OCI-LY3 (cell line): ENCODE results near the gene LILRA2.
A peak's percentile ranks its signal among the peaks of the same experiment; 100 is the strongest.
"Not testable (repeated sequence)": the region's sequence is repeated elsewhere in the genome, so short reads cannot be mapped to it uniquely, and the experiment has no call there.

Source experiments
- H2AFZ ChIP-seq: fragments of 200-600, 300-600 bp; shearing (Covaris generic); 2 replicates; pipeline ENCODE4 v1.6.0; 2014; ENCODE audit warnings: antibody characterized with exemption, low read depth, low read length
- H3K27ac ChIP-seq: fragments of 200-600, 300-600 bp; sonication (generic); 2 replicates; pipeline ENCODE4 v1.5.1; 2014; ENCODE audit warnings: mild to moderate bottlenecking, low read length, moderate library complexity, mixed read lengths
- H3K27me3 ChIP-seq: fragments of 200-600, 300-600 bp; sonication (generic); 2 replicates; pipeline ENCODE4 v1.6.1; 2014; ENCODE audit warnings: low read depth, low read length, mixed read lengths
- H3K36me3 ChIP-seq: fragments of 200-600, 300-600 bp; sonication (generic); replicated peaks from 2 replicates; pipeline ENCODE3; 2014; ENCODE audit warnings: low read depth, low read length, mixed read lengths
- H3K4me1 ChIP-seq: fragments of 300-600, 200-600 bp; sonication (generic); 2 replicates; pipeline ENCODE4 v1.6.1; 2014; ENCODE audit warnings: low read length, mixed read lengths
- H3K4me2 ChIP-seq: fragments of 200-600, 300-600 bp; sonication (generic); 2 replicates; pipeline ENCODE4 v1.6.1; 2014; ENCODE audit warnings: low read length, mixed read lengths
- H3K4me3 ChIP-seq: fragments of 300-600, 200-600 bp; sonication (generic); 2 replicates; pipeline ENCODE4 v1.5.1; 2014; ENCODE audit warnings: antibody characterized with exemption, mild to moderate bottlenecking, low read length, moderate library complexity
- H3K79me2 ChIP-seq: fragments of 300-600, 200-600 bp; shearing (Covaris generic); 2 replicates; pipeline ENCODE4 v1.6.1; 2014; ENCODE audit warnings: mild to moderate bottlenecking, low read length, mixed read lengths
- H3K9ac ChIP-seq: fragments of 300-600, 200-600 bp; shearing (Covaris generic); 2 replicates; pipeline ENCODE4 v1.6.0; 2014; ENCODE audit warnings: mild to moderate bottlenecking, low read length, moderate library complexity
- H3K9me3 ChIP-seq: fragments of 200-600, 300-600 bp; shearing (Covaris generic); 2 replicates; pipeline ENCODE4 v1.6.1; 2014; ENCODE audit warnings: low read length, mixed read lengths; ENCODE audit not compliant: insufficient read depth
- H4K20me1 ChIP-seq: fragments of 200-600, 300-600 bp; sonication (generic); 2 replicates; pipeline ENCODE4 v1.6.1; 2016; ENCODE audit warnings: low read length, mixed read lengths; ENCODE audit not compliant: insufficient read depth
- EZH2phosphoT487 ChIP-seq: fragments of 200-600 bp; shearing (Covaris generic); IDR thresholded peaks from 2 replicates; pipeline ENCODE4 v1.6.1; 2018; ENCODE audit warnings: antibody characterized with exemption, mixed run types, low read depth
- TF ChIP-seq, protein P1 (sequence below): fragments of 200-600, 300-600 bp; sonication (generic); IDR thresholded peaks from 2 replicates; pipeline ENCODE4 v1.5.1; 2014; ENCODE audit warnings: antibody characterized with exemption, low read length, low read depth

LILRA2 gene

GRCh38 chr19:54577334-54577733, 3.7 kb downstream of the LILRA2 start:
- Histone ChIP-seq H3K4me1 (peaks cover 15% of the 10 kb centered on the region), H3K9ac (no peak overlapping the region), H2AFZ (no peak overlapping the region), H3K36me3 (no peaks in the 10 kb centered on the region), H3K4me2 (no peak overlapping the region), H3K27ac (no peak overlapping the region), H3K79me2 (no peaks in the 10 kb centered on the region), H4K20me1 (no peaks in the 10 kb centered on the region), H3K27me3 (peaks cover 30% of the 10 kb centered on the region), H3K4me3 (no peak overlapping the region), H3K9me3 (no peaks in the 10 kb centered on the region)
- TF ChIP-seq, protein P1, sequence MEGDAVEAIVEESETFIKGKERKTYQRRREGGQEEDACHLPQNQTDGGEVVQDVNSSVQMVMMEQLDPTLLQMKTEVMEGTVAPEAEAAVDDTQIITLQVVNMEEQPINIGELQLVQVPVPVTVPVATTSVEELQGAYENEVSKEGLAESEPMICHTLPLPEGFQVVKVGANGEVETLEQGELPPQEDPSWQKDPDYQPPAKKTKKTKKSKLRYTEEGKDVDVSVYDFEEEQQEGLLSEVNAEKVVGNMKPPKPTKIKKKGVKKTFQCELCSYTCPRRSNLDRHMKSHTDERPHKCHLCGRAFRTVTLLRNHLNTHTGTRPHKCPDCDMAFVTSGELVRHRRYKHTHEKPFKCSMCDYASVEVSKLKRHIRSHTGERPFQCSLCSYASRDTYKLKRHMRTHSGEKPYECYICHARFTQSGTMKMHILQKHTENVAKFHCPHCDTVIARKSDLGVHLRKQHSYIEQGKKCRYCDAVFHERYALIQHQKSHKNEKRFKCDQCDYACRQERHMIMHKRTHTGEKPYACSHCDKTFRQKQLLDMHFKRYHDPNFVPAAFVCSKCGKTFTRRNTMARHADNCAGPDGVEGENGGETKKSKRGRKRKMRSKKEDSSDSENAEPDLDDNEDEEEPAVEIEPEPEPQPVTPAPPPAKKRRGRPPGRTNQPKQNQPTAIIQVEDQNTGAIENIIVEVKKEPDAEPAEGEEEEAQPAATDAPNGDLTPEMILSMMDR, result no peak

- not testable (repeated sequence) for H3K79me2 ChIP-seq, H3K36me3 ChIP-seq, H3K9me3 ChIP-seq, H3K27ac ChIP-seq, H3K4me2 ChIP-seq, H3K4me3 ChIP-seq, H3K4me1 ChIP-seq, H4K20me1 ChIP-seq, H2AFZ ChIP-seq, H3K9ac ChIP-seq
- H3K27me3 ChIP-seq, result peaks cover 30% of the 10 kb centered on the region
Observed at GRCh38 chr19:54578268-54578667, 4.7 kb downstream of the LILRA2 start.

- Histone ChIP-seq H3K27me3 (peaks cover 58% of the 10 kb centered on the region), H2AFZ (no peak overlapping the region), H3K9ac (no peak overlapping the region), H3K79me2 (no peaks in the 10 kb centered on the region), H3K27ac (no peak overlapping the region), H3K36me3 (no peaks in the 10 kb centered on the region), H3K9me3 (no peaks in the 10 kb centered on the region), H3K4me2 (no peak overlapping the region), H3K4me1 (peaks cover 5% of the 10 kb centered on the region; the same call in 1 of the 2 replicates), H3K4me3 (no peak overlapping the region), H4K20me1 (no peaks in the 10 kb centered on the region)
- TF ChIP-seq EZH2phosphoT487, result no peak
- TF ChIP-seq, protein P1, result no peak
Observed at GRCh38 chr19:54586397-54586796, 12.8 kb downstream of the LILRA2 start.

- peaks cover 58% of the 10 kb centered on the region for H3K27me3 ChIP-seq
- H3K36me3 ChIP-seq, result no peaks in the 10 kb centered on the region
- no peak overlapping the region for H3K4me3 ChIP-seq
- no peaks in the 10 kb centered on the region for H3K9me3 ChIP-seq
- H3K79me2 ChIP-seq, result no peaks in the 10 kb centered on the region
- H4K20me1 ChIP-seq, result no peaks in the 10 kb centered on the region
- H3K27ac ChIP-seq, result no peak overlapping the region
- H3K4me1 ChIP-seq, result peaks cover 5% of the 10 kb centered on the region; the same call in 1 of the 2 replicates
- H3K9ac ChIP-seq, result no peak overlapping the region
- H2AFZ ChIP-seq, result no peak overlapping the region
- H3K4me2 ChIP-seq, result no peak overlapping the region
- no peak for TF ChIP-seq EZH2phosphoT487
- TF ChIP-seq, protein P1, result no peak
Observed at GRCh38 chr19:54587026-54587425, 13.4 kb downstream of the LILRA2 start.

DNA sequence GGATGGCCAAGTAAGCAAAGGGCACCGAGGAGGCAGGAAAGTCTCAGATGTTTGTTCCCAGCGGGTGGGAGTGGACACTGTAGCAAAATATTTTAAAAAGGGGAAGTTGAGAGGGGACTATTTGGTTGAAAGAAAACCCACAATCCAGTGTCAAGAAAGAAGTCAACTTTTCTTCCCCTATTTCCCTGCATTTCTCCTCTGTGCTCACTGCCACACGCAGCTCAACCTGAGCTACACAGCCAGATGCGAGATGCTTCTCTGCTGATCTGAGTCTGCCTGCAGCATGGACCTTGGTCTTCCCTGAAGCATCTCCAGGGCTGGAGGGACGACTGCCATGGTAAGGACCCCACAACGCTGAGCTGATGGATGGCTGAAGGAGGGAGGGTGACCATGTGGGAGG, 19.9 kb downstream of the LILRA2 start, which contains the start of gene LILRA1:
Gene LILRA1 (plus strand): TSS at position 188 of the 400 bp plus-strand sequence. CDS start 613 bp downstream, outside the sequence.
- Histone ChIP-seq H3K27me3 (peaks cover 51% of the 10 kb centered on the region), H2AFZ (peak within 1 kb of the TSS; percentile 47; the same call in 1 of the 2 replicates), H3K4me2 (peak within 1 kb of the TSS; percentile 57), H3K4me1 (peaks cover 17% of the 10 kb centered on the region), H3K4me3 (peak within 1 kb of the TSS; percentile 49; the same call in 1 of the 2 replicates)
- not testable (repeated sequence) for H3K79me2 ChIP-seq, H3K9ac ChIP-seq, H3K36me3 ChIP-seq, H4K20me1 ChIP-seq, H3K9me3 ChIP-seq, H3K27ac ChIP-seq

DNA sequence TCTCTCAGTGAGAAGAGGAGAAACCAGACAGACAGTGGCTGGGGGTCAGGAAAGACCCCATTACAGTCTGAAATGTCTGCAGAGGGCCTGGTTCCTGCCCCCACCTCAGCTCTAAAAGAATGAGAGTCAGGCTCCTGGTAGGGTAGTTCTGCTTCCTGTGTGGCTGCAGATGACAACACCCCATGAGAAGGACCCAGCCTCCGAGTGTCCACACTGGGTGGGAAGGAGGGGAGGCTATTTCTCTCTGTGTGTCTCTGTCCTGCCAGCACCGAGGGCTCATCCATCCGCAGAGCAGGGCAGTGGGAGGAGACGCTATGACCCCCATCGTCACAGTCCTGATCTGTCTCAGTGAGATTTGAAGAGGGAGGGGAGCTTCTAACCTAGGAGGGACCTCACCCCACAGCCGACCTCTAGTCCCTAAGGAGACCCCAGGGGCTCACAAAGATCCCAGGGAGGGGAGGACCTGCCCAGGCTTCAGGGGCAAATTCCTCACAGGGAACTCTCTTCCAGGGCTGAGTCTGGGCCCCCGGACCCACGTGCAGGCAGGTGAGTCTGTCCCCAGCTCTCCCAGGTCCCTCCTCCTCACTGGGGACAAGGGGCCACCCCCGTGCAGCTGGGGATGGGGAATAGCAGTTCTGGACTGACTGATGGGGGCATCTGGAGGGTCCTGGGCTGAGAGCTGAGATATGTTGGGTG, 20.5 kb downstream of the LILRA2 start:
- H3K79me2 ChIP-seq, H4K20me1 ChIP-seq, H3K36me3 ChIP-seq, H3K9ac ChIP-seq, H3K9me3 ChIP-seq, H3K27ac ChIP-seq: not testable (repeated sequence)
- H2AFZ ChIP-seq, result 0 out of 2 replicates have a peak overlapping the region, but pooled peaks have one; percentile 47
- peak overlapping the region; percentile 57; the same call in 1 of the 2 replicates for H3K4me2 ChIP-seq
- peaks cover 46% of the 10 kb centered on the region for H3K27me3 ChIP-seq
- H3K4me3 ChIP-seq, result peak overlapping the region; percentile 49; the same call in 1 of the 2 replicates
- H3K4me1 ChIP-seq, result peaks cover 17% of the 10 kb centered on the region
